Central memory CD8-positive, alpha-beta T cell (primary cell): ENCODE data around the gene ERGIC2.

Experiments
- ATAC-seq: fragments of 150-1000 bp; cut with Tn5 transposase; replicated peaks from 2 replicates; pipeline ENCODE4 v1.10.0; 2022; ENCODE audit warnings: mild to moderate bottlenecking, moderate FRiP score, moderate number of reproducible peaks; ENCODE audit not compliant: poor library complexity, severe bottlenecking; ENCODE audit errors: extremely low read depth
- DNase-seq, 2 donors: peaks; one replicate each; pipeline ENCODE4 v3.0.0; 2021; ENCODE audit warnings: low spot score in 2 of 2
- H3K27ac Mint-ChIP-seq: one replicate; pipeline ENCODE4 v1.8.0; 2022; ENCODE audit warnings: low read depth, mild to moderate bottlenecking, moderate library complexity, mixed read lengths
- H3K27me3 Mint-ChIP-seq: one replicate; pipeline ENCODE4 v1.8.0; 2022; ENCODE audit warnings: mixed read lengths
- H3K36me3 Mint-ChIP-seq: one replicate; pipeline ENCODE4 v1.8.0; 2022; ENCODE audit warnings: mild to moderate bottlenecking, moderate library complexity, mixed read lengths; ENCODE audit not compliant: insufficient read depth
- H3K4me1 Mint-ChIP-seq: one replicate; pipeline ENCODE4 v1.8.0; 2022; ENCODE audit warnings: mixed read lengths
- H3K4me3 Mint-ChIP-seq: one replicate; pipeline ENCODE4 v1.8.0; 2022; ENCODE audit warnings: mild to moderate bottlenecking, moderate library complexity, mixed read lengths
- H3K9me3 Mint-ChIP-seq: one replicate; pipeline ENCODE4 v1.8.0; 2022; ENCODE audit warnings: mixed read lengths

ERGIC2 gene, protein sequence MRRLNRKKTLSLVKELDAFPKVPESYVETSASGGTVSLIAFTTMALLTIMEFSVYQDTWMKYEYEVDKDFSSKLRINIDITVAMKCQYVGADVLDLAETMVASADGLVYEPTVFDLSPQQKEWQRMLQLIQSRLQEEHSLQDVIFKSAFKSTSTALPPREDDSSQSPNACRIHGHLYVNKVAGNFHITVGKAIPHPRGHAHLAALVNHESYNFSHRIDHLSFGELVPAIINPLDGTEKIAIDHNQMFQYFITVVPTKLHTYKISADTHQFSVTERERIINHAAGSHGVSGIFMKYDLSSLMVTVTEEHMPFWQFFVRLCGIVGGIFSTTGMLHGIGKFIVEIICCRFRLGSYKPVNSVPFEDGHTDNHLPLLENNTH

DNA sequence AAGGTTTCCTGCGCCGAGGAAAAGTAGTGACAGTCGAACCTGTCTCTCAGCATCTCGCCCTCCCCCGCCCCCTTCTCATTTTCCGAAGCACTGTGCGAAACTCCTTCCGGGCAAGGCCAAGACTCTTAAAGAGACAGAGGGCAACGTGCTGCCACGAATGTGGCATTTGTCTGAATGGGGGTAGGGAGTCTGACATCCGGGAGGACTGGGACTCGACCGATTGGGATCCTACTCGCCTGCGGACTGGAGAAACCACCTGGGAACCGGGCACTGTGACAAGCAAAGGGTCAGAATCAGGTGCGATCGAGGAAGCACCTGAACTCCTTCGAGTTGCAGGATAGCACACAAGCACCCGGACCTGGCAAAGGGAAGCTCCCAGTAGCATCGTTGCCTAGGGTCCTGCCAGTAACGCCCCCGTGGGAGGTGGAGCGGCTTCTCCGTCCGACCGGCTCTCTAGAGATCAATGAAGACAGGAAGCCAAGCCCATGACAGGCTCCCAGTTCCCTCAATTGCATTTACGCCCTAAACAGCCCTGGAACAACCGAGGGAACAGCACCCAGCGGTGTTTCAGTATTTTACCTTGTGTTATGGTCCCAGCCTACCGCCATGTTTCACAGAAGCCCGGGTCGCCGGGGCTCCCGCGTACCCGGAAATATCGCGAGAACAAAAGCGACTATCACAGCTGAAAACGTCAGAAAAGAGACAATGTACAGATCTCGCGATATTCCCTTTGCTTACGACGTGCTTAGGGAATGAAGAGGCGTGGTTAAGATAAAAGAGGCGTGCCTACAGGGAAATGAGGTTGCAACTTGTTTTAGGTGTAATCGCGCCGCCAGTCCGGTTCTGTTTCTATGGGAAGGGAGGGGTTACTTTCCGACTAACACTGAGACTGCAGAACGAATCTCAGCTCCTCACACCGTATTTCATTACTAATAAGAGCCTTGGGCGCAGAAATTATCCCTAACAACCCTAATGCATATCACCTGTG is at the start of gene ERGIC2:
Gene ERGIC2, minus strand, starts transcription at position 637 of the 988 bp plus-strand sequence. CDS start 9,539 bp downstream, outside the sequence.
- no peaks in the 10 kb centered on the region for H3K27me3 Mint-ChIP-seq
- peak within 1 kb of the TSS; percentile 92 for H3K4me3 Mint-ChIP-seq
- ATAC-seq = peak; percentile 87
- peak; percentile 72 to 91 for DNase-seq
- H3K27ac Mint-ChIP-seq = peak within 1 kb of the TSS; percentile 96
- no peaks in the 10 kb centered on the region for H3K9me3 Mint-ChIP-seq
- H3K4me1 Mint-ChIP-seq = peaks cover 44% of the 10 kb centered on the region
- H3K36me3 Mint-ChIP-seq = peaks cover 13% of the 10 kb centered on the region

DNA sequence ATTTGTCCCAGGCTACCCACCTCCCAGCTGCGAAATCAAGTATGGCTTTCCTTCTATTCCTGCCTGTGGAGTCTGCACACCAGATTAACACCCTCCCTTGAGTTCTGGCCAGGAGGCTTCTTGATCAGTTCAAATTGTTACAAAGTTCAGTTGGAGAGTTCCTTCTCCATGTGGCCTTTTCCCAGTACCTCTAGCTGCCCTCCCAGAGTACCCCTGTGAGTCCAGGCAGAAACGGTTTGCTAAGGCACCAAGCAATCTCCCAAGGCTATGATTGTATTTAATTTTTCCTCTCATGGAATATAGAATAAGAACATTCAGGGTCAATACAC is 49.7 kb upstream of the ERGIC2 start:
- H3K36me3 Mint-ChIP-seq = peaks cover 1% of the 10 kb centered on the region
- H3K4me3 Mint-ChIP-seq = no peak overlapping the region
- no peak overlapping the region for H3K27ac Mint-ChIP-seq
- ATAC-seq = no peak
- H3K4me1 Mint-ChIP-seq = no peaks in the 10 kb centered on the region
- H3K9me3 Mint-ChIP-seq = no peaks in the 10 kb centered on the region
- H3K27me3 Mint-ChIP-seq = peaks cover 31% of the 10 kb centered on the region
- no peak for DNase-seq

DNA sequence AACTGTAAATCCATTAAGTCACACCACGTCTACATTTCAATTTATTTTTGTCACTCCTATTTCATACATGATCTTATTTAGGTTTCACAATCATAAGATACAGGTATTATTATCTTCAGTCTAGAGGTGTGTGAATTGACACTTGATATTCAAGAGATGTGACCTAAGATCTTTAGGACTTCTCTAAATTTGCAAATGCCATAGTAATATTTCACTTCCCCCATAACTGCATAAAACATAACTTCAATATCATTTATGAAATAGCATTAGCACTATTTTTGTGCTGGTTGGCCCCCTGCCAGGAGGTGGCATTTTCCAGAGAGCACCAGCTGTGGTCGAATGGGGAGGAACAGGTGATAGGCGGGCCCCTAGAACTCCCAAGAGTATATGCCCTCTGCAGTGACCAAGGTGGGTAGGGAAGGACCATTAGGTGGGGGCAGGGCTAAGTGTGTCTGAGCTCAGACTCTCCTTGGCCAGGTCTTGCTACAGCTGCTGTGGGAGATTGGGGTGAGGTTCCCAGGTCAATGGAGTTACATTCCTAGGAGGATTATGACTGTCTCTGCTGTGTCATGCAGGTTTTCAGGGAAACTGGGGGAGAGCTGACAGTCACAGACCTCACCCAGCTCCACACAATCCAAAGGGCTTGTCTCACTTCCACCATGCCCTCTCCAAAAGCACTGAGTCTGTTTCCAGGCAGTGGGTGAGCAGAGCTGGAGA is 49.2 kb upstream of the ERGIC2 start:
- Mint-ChIP-seq H3K9me3 (no peaks in the 10 kb centered on the region), H3K27ac (no peak overlapping the region), H3K4me3 (no peak overlapping the region), H3K4me1 (no peaks in the 10 kb centered on the region), H3K27me3 (peaks cover 31% of the 10 kb centered on the region), H3K36me3 (peaks cover 1% of the 10 kb centered on the region)
- no peak for DNase-seq
- ATAC-seq = no peak

DNA sequence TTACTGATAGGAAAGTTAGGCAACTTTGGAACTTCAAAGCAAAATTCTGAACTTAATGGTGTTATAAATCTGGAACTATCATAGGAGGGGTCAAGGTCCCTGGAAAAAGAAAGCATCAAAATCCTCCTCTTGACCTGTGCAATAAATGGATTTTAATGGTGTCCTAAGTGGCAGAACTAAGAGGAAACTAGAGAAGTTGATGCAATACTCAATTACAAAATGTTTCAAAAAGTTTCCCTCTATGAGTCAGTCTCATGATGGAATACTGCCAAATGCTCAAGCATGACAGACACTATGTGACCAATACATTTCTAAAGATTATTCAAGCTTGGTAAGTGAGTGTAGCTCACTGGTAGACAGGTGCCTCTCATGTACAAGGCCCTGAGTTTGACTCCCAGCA is 47.7 kb upstream of the ERGIC2 start:
- Mint-ChIP-seq H3K9me3 (no peaks in the 10 kb centered on the region), H3K27ac (no peak overlapping the region), H3K4me1 (no peaks in the 10 kb centered on the region), H3K4me3 (no peak overlapping the region), H3K27me3 (peaks cover 34% of the 10 kb centered on the region), H3K36me3 (peaks cover 1% of the 10 kb centered on the region)
- DNase-seq = no peak
- no peak for ATAC-seq

DNA sequence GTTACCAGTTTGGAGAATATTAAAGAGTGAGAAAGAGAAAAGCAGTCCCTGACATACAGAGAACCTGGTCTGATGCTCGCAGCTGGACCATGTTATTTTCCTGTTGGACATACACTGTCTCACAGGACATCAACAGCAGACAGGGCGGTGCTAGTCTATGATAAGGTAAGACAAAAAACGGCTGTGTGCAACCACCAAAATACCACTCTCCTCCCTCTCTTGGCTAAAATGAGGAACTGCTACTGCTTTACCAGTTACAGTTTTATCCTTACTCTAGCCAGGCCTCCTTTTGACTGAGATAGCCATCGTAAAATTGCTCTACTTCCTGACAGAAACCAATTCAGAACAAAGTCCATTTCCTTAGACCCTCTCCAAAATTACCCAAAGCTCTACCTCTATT is 47.0 kb upstream of the ERGIC2 start:
- ATAC-seq = no peak
- H3K4me1 Mint-ChIP-seq = no peaks in the 10 kb centered on the region

DNA sequence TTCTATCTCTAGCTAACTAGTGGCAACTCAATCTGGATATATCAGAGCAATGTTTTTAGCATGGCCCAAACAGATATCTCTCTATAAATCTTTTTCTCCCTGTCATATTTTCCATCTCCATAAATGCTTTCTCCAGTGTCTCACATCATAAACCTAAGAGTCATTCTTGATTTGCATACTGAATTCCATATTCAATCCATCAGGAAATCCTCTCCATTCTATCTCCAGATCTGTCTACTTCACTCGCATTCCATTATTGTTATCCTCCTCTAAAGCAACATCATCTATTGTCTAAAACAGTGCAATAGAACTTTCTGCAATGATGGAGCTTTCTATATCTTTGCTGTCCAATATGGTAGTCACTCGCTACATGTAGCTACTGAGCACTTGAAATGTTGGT is 45.5 kb upstream of the ERGIC2 start:
- H3K4me1 Mint-ChIP-seq = no peaks in the 10 kb centered on the region
- H3K27me3 Mint-ChIP-seq = peaks cover 34% of the 10 kb centered on the region
- DNase-seq (no peak), ATAC-seq (no peak)
- no peak overlapping the region for H3K27ac Mint-ChIP-seq
- H3K36me3 Mint-ChIP-seq = peaks cover 1% of the 10 kb centered on the region
- H3K9me3 Mint-ChIP-seq = no peaks in the 10 kb centered on the region
- no peak overlapping the region for H3K4me3 Mint-ChIP-seq

More for the DNA sequence above, 47.0 kb upstream of the ERGIC2 start:
- Mint-ChIP-seq H3K36me3 (peaks cover 1% of the 10 kb centered on the region), H3K9me3 (no peaks in the 10 kb centered on the region), H3K4me3 (no peak overlapping the region), H3K27me3 (peaks cover 34% of the 10 kb centered on the region), H3K27ac (no peak overlapping the region)
- no peak for DNase-seq

DNA sequence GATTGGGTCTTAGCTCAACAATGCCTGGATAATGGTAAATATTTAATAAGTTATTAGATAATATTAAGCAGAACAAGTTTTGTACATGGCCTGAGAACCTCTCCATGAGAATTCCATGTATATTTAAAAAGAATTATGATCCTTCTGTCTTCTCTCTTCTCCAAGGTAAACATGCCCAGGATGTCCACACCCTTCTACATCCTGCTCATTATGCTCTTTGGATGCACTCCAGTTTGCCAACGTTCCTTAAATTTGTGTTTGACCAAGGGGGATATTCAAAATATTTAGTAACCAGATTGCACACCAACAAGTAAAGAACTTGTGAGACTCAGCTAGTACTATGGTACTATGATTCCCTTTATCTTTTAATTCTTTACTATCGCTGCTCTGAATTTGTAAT is 44.8 kb upstream of the ERGIC2 start:
- Mint-ChIP-seq H3K27me3 (peaks cover 32% of the 10 kb centered on the region), H3K4me1 (no peaks in the 10 kb centered on the region), H3K27ac (no peak overlapping the region), H3K9me3 (no peaks in the 10 kb centered on the region), H3K36me3 (peaks cover 1% of the 10 kb centered on the region), H3K4me3 (no peak overlapping the region)
- no peak for ATAC-seq
- DNase-seq = no peak

DNA sequence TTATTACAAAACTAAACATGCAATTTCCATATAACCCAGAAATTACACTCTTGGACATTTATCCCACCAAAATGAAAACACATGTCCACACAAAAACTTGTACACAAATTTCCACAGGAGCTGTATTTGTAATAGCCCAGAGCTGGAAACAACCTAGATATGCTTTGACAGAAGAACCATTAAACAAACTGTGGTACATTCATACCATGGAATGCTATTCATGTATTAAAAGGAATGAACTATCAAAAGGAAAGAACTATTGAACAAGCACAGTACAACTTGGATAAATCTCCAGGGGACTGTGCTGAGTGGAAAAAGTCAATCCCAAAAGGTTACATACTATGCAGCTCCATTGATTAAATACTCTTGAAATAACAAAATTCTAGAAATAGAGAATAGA is 35.8 kb upstream of the ERGIC2 start:
- Mint-ChIP-seq H3K4me3 (no peak overlapping the region), H3K27me3 (peaks cover 50% of the 10 kb centered on the region), H3K27ac (no peak overlapping the region), H3K36me3 (no peaks in the 10 kb centered on the region), H3K9me3 (no peaks in the 10 kb centered on the region), H3K4me1 (no peaks in the 10 kb centered on the region)
- ATAC-seq (no peak), DNase-seq (no peak)

DNA sequence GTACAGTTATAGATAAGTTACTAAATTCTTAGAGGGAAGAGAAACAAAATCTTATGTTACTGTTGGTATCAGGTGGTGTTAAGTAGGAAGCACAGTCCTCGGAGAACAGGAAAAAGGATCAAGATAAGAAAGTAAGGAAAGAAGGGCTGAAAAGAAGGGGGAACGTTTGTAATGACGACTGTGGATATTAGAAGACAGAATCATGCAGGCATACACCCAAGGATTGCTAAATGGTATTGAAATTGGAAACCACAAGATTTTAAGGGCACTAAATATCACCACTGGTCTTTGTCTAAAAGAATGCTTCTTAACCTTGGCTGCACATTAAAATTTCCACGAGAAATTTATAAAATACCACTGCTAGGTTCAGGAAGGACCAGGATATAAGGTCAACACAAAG is 34.1 kb upstream of the ERGIC2 start:
- ATAC-seq = no peak
- no peak for DNase-seq
- peaks cover 58% of the 10 kb centered on the region for H3K27me3 Mint-ChIP-seq
- H3K9me3 Mint-ChIP-seq = no peaks in the 10 kb centered on the region
- no peak overlapping the region for H3K27ac Mint-ChIP-seq
- H3K36me3 Mint-ChIP-seq = no peaks in the 10 kb centered on the region
- no peaks in the 10 kb centered on the region for H3K4me1 Mint-ChIP-seq
- H3K4me3 Mint-ChIP-seq = no peak overlapping the region

DNA sequence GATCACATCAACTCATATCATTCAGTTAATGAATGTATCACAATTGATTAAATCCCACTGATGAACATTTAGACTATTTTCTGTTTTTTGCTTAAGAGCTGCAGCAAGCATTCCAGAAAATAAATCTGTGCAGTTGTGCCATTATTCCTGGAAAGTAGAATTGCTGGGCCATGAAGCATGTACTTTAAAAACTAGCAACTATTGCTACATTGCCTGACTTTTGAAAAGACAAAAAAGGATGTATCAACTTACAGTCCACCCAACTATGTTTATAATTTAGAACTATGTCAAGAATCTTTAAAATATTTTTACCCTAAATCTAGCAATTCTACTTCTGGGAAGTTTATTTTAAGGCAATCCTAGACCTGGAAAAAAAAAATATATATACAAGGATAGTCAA is 33.4 kb upstream of the ERGIC2 start:
- no peaks in the 10 kb centered on the region for H3K9me3 Mint-ChIP-seq
- no peaks in the 10 kb centered on the region for H3K36me3 Mint-ChIP-seq
- DNase-seq = no peak

DNA sequence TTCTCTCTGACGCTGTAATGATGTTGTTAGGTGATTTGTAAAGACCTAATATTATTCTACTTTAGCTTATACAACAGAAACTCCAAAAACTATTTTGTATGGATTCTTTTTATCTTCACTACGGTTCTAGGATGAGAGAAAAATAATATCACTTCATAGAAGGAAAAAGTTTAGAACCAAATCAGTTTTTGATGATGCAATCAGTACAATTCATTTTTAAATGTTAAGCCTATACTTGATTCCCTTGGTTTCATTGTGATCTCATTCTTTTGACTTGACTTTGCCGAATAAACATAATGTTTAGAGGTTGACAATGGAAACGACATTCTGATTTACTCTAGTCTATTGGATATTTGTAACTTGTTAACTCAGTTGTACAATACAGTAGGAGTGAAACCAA is 24.6 kb upstream of the ERGIC2 start:
- ATAC-seq = no peak
- Mint-ChIP-seq H3K27ac (no peak overlapping the region), H3K9me3 (no peaks in the 10 kb centered on the region)

More for the DNA sequence above, 33.4 kb upstream of the ERGIC2 start:
- no peaks in the 10 kb centered on the region for H3K4me1 Mint-ChIP-seq
- ATAC-seq = no peak
- H3K27ac Mint-ChIP-seq = no peak overlapping the region
- H3K4me3 Mint-ChIP-seq = no peak overlapping the region
- peaks cover 66% of the 10 kb centered on the region for H3K27me3 Mint-ChIP-seq

DNA sequence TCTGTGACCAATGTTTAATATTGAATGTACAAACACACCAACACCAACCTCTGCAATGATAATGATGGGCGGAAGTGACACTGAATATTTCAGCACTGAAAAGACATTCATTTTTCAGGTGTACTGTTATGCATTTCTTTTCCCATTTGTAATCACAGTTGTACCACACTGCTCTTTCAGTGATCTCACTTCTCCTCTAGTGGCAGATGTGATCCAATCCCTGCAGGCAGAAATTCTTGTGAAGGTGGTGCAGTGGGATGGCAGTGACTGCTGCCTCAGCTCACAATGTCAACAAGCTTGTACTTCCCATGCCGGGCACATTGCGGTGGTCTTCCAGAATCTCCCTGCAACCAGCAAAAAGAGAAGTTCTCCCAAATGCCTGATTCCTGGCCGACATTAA is 23.0 kb upstream of the ERGIC2 start:
- Mint-ChIP-seq H3K27ac (no peak overlapping the region), H3K36me3 (no peaks in the 10 kb centered on the region)

More for the DNA sequence above, 24.6 kb upstream of the ERGIC2 start:
- no peak overlapping the region for H3K4me3 Mint-ChIP-seq
- no peak for DNase-seq
- no peaks in the 10 kb centered on the region for H3K36me3 Mint-ChIP-seq
- peaks cover 46% of the 10 kb centered on the region for H3K27me3 Mint-ChIP-seq
- no peaks in the 10 kb centered on the region for H3K4me1 Mint-ChIP-seq

More for the DNA sequence above, 23.0 kb upstream of the ERGIC2 start:
- Mint-ChIP-seq H3K27me3 (peaks cover 43% of the 10 kb centered on the region), H3K4me3 (no peak overlapping the region), H3K9me3 (no peaks in the 10 kb centered on the region), H3K4me1 (no peaks in the 10 kb centered on the region)
- ATAC-seq (no peak), DNase-seq (no peak)
